Gastrocnemius medialis (tissue), 4 donors: Measurements from ENCODE around the gene PPP3CA. TPM values are rescaled to one million over a fixed set of nuclear protein-coding genes. Genes with fewer than 3 reads are reported as not detected.
A peak's percentile ranks its signal among the peaks of the same experiment; 100 is the strongest.

Source experiments
- ATAC-seq, 2 donors: fragments of 150-250 bp; one replicate each; pipeline ENCODE4 v1.9.1; 2016
- DNase-seq, 2 donors: peaks; one replicate each; pipeline ENCODE4 v3.0.0-alpha.2; 2019
- H3K27ac ChIP-seq, 4 donors: fragments of 200-600 bp; sonication (generic); 1 replicate in 1 of 4; 2 replicates in 3 of 4; pipeline ENCODE4 v1.5.1; 2016 to 2018; ENCODE audit warnings: mild to moderate bottlenecking in 2 of 4, moderate library complexity in 1 of 4
- H3K27me3 ChIP-seq, 3 donors: fragments of 200-600 bp; sonication (generic) in 2 of 3; 1 replicate in 1 of 3; 2 replicates in 2 of 3; pipeline versions ENCODE4 v1.5.1 to v1.6.0; 2016 to 2019; ENCODE audit warnings: mild to moderate bottlenecking in 1 of 3, moderate library complexity in 1 of 3
- H3K36me3 ChIP-seq, 2 donors: fragments of 200-600 bp; sonication (generic) in 1 of 2; one replicate each; pipeline ENCODE4 v1.5.1; 2017 to 2018
- H3K4me1 ChIP-seq, 2 donors: fragments of 200-600 bp; sonication (generic) in 1 of 2; one replicate each; pipeline ENCODE4 v1.5.1; 2016 to 2017; ENCODE audit warnings: mild to moderate bottlenecking in 2 of 2
- H3K4me3 ChIP-seq, 4 donors: fragments of 200-600 bp; sonication (generic) in 3 of 4; 1 replicate in 1 of 4; 2 replicates in 3 of 4; pipeline ENCODE4 v1.5.1; 2016 to 2019; ENCODE audit warnings: mild to moderate bottlenecking in 2 of 4
- H3K9me3 ChIP-seq, 3 donors: fragments of 200-600 bp; sonication (generic) in 2 of 3; 1 replicate in 1 of 3; 2 replicates in 2 of 3; pipeline ENCODE4 v1.5.1; 2016 to 2019
- CTCF ChIP-seq, 5 experiments: fragments of 450-650 bp in 3 of 5; fragments of 200-600 bp in 2 of 5; sonication (generic) in 2 of 5; IDR thresholded peaks in 4 of 5; conservative IDR thresholded peaks in 1 of 5; 1 replicate in 4 of 5; 2 replicates in 1 of 5; pipeline ENCODE4 v1.5.1; 2016 to 2019; ENCODE audit warnings: antibody characterized with exemption in 5 of 5, mild to moderate bottlenecking in 3 of 5, moderate library complexity in 3 of 5
- POLR2A ChIP-seq, 2 donors: fragments of 450-650 bp; IDR thresholded peaks; one replicate each; pipeline ENCODE4 v1.6.1; 2017; ENCODE audit warnings: antibody characterized with exemption in 2 of 2, mild to moderate bottlenecking in 2 of 2, moderate library complexity in 2 of 2
- in situ Hi-C, 4 donors: fragments of 200-750 bp; cut with MboI; loops; one replicate each; pipeline versions ENCODE4 v1.15.0 to v1.8.0; 2017; ENCODE audit warnings: low sequenced_read_pairs in 4 of 4
- intact Hi-C: fragments of 100-400 bp; cut with DNase I; formaldehyde crosslinking; loops from one replicate; pipeline ENCODE4 v1.15.1; 2023; ENCODE audit warnings: low total_unique reads
- total RNA-seq, 4 donors: library from RNA; depleted of rRNA; stranded (reverse); fragments of >200 nt; gene quantifications; one replicate each; pipeline versions ENCODE4 v1.1.0 to v1.2.3, GENCODE V29; 2016

PPP3CA gene
- total RNA-seq, 4 donors from 2014 or later, result 25.1 to 30.3 (median 26.7) TPM

DNA sequence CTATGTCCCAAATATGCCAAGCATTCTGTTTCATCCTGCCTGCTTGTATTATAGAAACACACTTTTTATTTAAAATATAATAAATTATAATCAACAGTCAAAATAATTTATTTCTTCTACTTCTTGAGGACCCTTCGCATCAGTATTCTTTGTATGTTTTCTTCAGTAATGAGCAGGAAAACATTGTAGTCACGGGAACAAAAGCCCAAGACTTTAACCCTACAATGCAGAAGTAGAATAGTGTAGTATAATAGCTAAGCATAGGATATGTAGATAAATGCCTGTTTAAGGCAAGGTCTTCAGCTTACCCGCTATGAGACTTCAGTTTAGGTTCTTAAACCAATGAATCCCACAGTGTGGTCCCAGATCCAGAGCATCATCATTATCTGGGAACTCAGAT is 156.6 kb downstream of the PPP3CA start:
- intact Hi-C loops, result loop anchor here (5.0 kb wide), 1 partner anchor 157 kb away; the partner anchor contains the start of gene PPP3CA
- Histone ChIP-seq H3K36me3 (no peaks in the 10 kb centered on the region), H3K27ac (peak overlapping the region; percentile 65 to 78 (median 70)), H3K9me3 (no peaks in the 10 kb centered on the region), H3K27me3 (no peaks in the 10 kb centered on the region), H3K4me1 (peaks cover 53 to 55% of the 10 kb centered on the region in 2 donors), H3K4me3 (no peak overlapping the region)
- TF ChIP-seq POLR2A (IDR thresholded peaks at IDR 0.05) (no peak), CTCF (IDR thresholded peaks at IDR 0.05 in 4 of 5, conservative IDR thresholded peaks at IDR 0.05 in 1 of 5) (no peak)
- ATAC-seq, result no peak
- no peak for DNase-seq
- in situ Hi-C loops, result loop anchor here in 1 of 4 donors (25.0 kb wide), 2 partner anchors 147 to 778 kb away; partner anchors contain the start of gene PPP3CA

- intact Hi-C loops (no loop called here), in situ Hi-C loops (loop anchor here in 1 of 4 donors (25.0 kb wide), 2 partner anchors 148 to 777 kb away; partner anchors contain the start of gene PPP3CA)
- Histone ChIP-seq H3K9me3 (no peaks in the 10 kb centered on the region), H3K4me3 (no peak overlapping the region), H3K27ac (no peak overlapping the region), H3K36me3 (no peaks in the 10 kb centered on the region), H3K4me1 (peaks cover 53 to 55% of the 10 kb centered on the region in 2 donors), H3K27me3 (no peaks in the 10 kb centered on the region)
- ATAC-seq (no peak), DNase-seq (no peak)
- TF ChIP-seq CTCF (IDR thresholded peaks at IDR 0.05 in 4 of 5, conservative IDR thresholded peaks at IDR 0.05 in 1 of 5), result no peak
- no peak for TF ChIP-seq POLR2A (IDR thresholded peaks at IDR 0.05)
Measured at GRCh38 chr4:101188906-101189305, 158.4 kb downstream of the PPP3CA start.

DNA sequence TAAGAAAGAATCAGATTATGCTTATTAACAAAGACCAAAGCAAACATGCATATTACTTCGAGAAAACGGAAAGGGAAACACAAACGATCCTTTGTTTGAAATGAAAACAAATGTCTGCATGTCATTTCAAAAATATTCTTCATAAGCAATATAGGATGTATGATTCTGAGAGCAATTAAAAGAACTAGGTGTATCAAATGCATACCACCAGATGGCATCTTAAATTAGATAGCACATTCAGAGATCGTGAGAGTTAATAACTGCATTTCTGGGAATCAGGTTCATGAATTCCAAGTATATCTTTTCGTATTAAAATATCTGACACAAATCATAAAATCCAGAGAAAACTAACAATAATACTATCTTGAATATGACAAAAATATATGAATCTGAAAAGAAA is 159.5 kb downstream of the PPP3CA start:
- no peaks in the 10 kb centered on the region for H3K27me3 ChIP-seq
- DNase-seq (no peak), ATAC-seq (no peak)
- H3K4me3 ChIP-seq, result no peak overlapping the region
- in situ Hi-C loops (loop anchor here in 1 of 4 donors (25.0 kb wide), 2 partner anchors 149 to 776 kb away; partner anchors contain the start of gene PPP3CA), intact Hi-C loops (no loop called here)
- no peaks in the 10 kb centered on the region for H3K36me3 ChIP-seq
- no peak overlapping the region for H3K27ac ChIP-seq
- peaks cover 53% of the 10 kb centered on the region in 2 donors for H3K4me1 ChIP-seq
- TF ChIP-seq POLR2A (IDR thresholded peaks at IDR 0.05), result no peak
- peak in 4 of 5 experiments; percentile 22 to 41 (median 39) for TF ChIP-seq CTCF (IDR thresholded peaks at IDR 0.05 in 4 of 5, conservative IDR thresholded peaks at IDR 0.05 in 1 of 5)
- H3K9me3 ChIP-seq, result no peaks in the 10 kb centered on the region

DNA sequence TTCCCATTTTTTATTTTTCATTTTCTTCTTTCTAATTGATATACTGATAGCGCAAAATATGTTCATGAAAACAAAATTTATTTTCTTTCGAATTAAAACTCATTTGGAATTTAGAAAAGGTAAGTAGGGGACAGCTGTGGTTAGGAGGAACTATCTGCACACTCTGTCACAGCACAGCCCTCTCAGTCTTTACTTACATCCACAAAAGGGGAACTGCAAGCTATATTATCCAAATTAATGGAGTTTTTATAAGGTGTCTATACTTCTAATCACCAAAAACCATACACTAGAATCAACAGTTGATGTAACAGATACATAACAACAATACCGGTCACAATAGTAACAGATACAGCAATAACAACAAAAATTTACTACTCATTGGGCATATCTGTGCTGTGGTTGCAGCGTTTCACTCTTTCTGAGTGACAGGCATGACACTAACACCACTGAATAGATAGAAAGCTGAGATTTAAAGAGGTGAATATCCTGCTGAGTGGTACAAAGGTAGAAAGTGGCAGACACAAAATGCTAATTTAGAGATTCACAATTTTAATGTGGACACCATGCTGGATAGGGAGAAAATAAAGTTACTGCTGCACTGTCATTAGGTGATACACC is 160.7 kb downstream of the PPP3CA start:
- ATAC-seq, result no peak
- in situ Hi-C loops, result loop anchor here in 1 of 4 donors (25.0 kb wide), 2 partner anchors 151 to 774 kb away; partner anchors contain the start of gene PPP3CA
- Histone ChIP-seq H3K4me3 (no peak overlapping the region), H3K4me1 (peaks cover 42 to 45% of the 10 kb centered on the region in 2 donors), H3K27me3 (no peaks in the 10 kb centered on the region), H3K9me3 (no peaks in the 10 kb centered on the region), H3K27ac (no peak overlapping the region), H3K36me3 (no peaks in the 10 kb centered on the region)
- no peak for DNase-seq
- TF ChIP-seq POLR2A (IDR thresholded peaks at IDR 0.05) (no peak), CTCF (IDR thresholded peaks at IDR 0.05 in 4 of 5, conservative IDR thresholded peaks at IDR 0.05 in 1 of 5) (no peak)
- intact Hi-C loops, result no loop called here
